GM21526 (cell line): Measurements from ENCODE around the gene FKBP2.
A peak's percentile ranks its signal among the peaks of the same experiment; 100 is the strongest.

Experiments used
- ATAC-seq: cut with Tn5 transposase; IDR thresholded peaks from one replicate; pipeline ENCODE4 v1.9.1; 2021; ENCODE audit warnings: moderate library complexity; ENCODE audit not compliant: unreplicated experiment, low FRiP score

FKBP2 gene

DNA sequence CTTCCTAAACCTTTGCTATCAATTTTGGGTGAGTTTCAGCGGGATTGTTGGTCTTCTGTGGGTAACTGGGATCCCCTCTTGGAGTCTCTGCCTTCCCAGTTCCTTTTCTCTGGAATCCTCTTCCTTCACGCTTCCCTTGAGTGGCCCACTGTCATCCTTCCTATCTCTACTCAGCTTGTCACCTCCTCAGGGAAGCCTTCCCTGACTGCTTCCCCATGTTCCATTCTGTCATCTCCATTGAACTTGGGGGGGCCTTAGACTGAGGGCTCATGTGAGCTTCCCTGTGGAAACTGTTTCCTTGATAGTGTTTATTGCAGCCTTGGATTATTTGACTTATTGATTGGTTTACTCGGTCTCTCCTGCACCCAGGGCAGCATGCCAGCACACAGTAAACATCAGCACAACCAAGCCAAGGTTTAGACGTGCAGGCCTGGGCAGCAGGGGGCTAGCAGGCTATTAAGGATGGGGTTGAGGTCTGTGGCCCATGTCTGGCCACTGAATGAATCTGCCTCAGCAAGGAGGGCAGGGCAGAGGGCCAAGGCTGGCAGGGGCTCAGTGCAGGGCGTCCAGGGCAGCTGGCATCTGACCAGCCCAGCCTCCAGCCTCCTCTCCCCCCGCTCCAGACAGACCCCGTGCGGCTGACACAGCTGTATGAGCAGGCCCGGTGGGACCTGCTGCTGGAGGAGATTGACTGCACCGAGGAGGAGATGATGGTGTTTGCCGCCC is 22.1 kb upstream of the FKBP2 start:
- ATAC-seq: no peak

DNA sequence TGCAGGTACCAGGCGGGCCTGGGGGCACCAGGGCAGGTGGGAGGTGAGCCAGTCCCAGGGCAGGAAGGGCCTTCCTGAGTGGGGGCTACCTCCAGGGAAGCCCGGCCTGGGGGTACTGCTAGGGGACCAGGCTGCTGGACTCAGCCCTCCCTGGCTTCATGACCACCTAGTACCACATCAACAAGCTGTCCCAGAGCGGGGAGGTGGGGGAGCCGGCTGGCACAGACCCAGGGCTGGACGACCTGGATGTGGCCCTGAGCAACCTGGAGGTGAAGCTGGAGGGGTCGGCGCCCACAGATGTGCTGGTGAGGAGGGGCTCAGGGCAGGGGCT is 21.6 kb upstream of the FKBP2 start:
- no peak for ATAC-seq

DNA sequence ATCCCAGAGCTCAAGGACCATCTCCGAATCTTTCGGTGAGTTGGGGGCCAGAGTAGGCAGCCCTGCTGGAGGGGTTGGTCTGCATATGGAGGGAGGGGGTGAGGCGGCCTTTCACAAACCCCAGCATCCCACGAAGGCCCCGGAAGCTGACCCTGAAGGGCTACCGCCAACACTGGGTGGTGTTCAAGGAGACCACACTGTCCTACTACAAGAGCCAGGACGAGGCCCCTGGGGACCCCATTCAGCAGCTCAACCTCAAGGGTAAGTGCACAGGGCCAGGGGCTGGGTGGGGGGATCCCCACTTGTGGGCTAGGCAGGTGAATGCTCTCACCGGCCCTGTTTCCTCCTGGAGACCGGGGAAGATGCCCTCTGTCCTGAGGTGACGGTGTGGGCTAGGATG is 21.1 kb upstream of the FKBP2 start:
- ATAC-seq: no peak

DNA sequence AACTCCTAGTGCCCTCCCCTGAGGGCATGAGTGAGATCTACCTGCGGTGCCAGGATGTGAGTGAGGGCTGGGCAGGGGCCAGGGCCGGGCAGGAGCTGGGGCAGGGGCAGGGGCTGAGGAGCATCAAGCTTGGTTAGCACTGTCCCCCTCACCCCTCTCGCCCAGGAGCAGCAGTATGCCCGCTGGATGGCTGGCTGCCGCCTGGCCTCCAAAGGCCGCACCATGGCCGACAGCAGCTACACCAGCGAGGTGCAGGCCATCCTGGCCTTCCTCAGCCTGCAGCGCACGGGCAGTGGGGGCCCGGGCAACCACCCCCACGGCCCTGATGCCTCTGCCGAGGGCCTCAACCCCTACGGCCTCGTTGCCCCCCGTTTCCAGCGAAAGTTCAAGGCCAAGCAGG is 20.6 kb upstream of the FKBP2 start:
- no peak for ATAC-seq

DNA sequence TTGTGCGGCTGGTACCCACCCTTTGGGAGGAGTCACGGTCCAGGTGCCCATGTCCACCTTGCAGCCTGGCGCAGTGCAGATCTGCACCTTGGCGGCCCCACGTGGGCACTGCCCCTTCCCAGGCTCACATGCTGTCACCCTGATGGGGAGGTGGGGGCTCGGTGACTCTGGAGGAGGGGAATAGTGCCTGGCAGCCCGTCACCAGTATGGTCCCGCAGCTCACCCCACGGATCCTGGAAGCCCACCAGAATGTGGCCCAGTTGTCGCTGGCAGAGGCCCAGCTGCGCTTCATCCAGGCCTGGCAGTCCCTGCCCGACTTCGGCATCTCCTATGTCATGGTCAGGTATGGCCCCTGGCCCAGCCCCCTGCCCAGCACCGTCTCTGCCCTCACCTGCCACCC is 20.1 kb upstream of the FKBP2 start:
- ATAC-seq: no peak

DNA sequence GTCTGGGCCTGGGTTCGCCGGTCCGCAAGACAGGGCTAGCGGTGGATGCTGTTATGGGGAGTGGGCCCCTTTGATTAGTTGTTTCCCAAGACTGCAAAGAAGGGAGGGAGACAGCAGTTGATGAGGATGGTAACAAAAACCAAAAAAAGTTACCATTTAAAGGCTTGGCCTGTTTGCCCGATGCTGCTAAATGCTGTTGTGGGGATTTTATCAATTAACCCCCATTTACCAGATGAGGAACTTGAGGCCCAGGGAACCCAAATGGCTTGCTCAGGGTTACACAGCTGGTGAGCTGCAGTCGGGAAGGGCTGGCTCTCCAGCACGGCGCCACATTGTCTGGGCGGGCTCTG is 18.3 kb upstream of the FKBP2 start:
- ATAC-seq: no peak

DNA sequence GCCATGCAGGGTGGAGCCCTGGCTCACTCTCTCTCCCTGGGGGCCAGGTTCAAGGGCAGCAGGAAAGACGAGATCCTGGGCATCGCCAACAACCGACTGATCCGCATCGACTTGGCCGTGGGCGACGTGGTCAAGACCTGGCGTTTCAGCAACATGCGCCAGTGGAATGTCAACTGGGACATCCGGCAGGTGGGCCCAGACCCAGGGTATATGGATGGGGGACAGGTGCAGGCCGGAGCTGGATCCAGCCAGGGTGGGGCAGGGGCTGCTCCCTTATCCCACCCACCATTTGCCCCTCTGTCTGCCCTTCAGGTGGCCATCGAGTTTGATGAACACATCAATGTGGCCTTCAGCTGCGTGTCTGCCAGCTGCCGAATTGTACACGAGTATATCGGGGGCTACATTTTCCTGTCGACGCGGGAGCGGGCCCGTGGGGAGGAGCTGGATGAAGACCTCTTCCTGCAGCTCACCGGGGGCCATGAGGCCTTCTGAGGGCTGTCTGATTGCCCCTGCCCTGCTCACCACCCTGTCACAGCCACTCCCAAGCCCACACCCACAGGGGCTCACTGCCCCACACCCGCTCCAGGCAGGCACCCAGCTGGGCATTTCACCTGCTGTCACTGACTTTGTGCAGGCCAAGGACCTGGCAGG is 17.8 kb upstream of the FKBP2 start:
- ATAC-seq: no peak

DNA sequence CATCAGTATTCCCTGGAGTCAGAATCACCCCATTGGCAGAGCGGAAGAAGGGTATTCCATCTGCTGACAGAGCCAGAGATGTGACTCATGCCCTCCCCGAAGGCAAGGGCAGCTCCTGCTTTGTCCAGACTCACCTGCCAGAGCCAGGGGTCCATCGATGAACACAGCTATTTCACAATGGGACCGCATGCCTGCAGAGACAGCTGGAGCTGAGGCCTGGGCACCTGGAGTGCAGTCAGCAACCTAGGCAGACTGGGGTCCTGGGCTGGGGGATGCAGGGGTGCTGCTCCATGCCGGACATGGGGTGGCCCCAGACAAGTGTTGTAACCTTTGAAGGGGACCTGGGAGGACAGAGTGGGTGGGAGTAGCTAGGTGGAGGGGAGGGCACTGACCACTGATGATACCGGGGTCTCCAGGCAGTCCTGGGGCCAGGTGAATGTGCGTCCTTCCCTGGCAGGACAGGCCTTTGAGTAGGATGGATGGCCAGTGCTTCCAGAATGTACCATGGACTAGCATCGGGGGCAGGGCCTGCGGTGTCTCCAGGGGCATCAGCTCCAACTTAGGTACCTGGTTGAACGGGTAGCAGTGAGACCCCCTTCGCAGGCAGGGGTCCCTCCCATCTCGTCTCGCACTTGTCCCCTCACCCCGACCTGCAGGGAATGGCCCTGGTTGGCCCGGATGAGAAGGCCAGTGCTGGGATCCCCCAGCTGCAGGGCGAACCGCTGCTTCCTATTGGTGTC is 16.6 kb upstream of the FKBP2 start:
- ATAC-seq: no peak

DNA sequence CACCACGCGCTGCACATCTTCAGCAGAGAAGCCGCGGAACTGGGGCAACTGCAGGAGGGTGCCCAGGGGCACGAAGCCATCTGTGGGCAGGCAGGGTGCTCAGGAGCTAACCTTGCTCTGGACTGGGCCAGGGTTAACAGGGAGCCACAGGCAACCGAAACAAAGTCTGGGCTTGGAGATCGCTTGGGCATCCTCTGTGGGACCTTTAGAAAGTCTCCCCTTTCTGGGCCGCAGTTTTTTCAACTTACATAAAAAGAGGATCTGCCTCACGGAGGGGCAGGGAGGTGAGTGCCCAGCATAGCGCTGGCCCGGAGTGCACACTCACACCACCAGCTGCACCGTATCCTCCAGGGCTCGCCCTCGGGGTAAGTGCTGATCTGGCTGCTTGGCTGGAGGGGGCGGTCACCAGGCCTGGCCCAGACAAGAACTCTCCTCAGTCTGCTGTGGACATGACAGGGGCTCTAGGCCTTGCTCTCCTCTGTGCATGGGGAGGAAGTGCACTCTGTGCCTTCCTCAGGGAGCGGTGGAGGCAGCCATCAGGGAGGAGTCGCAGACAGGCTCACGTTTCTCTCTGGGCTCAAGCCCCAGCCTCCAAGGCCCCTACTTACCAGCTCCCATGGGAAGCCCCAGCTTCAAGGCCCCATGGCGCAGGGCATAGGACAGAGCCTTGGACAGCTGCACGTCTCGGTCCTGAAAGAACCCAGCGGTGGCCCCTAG is 15.8 kb upstream of the FKBP2 start:
- ATAC-seq: no peak

DNA sequence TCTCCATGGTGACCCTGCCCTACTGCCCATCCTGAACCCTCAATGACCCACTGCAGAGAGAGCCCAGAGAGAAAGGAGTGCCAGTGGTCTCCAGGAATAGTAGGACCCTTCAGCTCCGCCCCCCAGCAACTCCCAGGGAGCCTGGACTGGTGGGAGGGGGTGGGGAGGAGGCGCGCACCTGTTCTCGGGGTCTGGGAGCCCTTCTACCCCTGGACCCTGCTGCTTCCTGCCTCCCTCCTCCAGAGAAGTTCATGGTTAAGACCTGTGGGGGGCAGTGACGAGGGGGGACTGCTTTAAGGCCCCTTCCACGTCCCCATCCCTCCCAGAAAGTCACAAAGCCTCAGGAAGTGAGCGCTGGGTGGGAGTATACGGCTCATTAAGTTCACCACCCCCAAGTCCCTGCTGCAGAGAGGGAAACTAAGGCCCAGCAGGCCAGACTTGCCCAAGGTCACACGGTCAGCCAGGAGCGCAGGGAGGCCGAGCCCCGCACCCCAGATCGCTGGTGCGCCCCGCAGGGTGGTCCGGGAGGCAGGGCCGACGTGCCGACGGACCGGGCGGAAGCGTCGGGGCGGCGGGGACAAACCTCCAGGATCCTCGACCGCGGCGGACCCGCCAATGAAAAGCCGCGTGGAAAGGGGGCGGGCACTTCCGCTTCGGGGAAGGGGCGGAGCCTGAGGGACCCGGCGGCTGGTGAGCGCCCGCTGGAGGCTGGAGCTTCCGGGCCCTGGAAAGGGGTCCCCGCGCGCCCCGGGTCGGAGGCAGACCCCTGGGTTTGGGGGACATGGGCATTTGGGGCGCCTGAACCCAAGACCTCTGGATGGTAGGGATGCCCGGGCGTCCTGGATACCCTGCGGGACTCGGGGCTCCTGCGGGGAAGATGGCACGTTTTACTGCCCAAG is 15.0 kb upstream of the FKBP2 start, which contains the start of the genes NUDT22 and TRPT1:
NUDT22 (plus strand) TSS at position 667 of the 899 bp plus-strand sequence. CDS start 379 bp downstream, outside the sequence.
TRPT1 (minus strand) TSS at position 579 of the 899 bp plus-strand sequence; CDS start at position 253, 326 bp downstream.
- ATAC-seq: no peak

DNA sequence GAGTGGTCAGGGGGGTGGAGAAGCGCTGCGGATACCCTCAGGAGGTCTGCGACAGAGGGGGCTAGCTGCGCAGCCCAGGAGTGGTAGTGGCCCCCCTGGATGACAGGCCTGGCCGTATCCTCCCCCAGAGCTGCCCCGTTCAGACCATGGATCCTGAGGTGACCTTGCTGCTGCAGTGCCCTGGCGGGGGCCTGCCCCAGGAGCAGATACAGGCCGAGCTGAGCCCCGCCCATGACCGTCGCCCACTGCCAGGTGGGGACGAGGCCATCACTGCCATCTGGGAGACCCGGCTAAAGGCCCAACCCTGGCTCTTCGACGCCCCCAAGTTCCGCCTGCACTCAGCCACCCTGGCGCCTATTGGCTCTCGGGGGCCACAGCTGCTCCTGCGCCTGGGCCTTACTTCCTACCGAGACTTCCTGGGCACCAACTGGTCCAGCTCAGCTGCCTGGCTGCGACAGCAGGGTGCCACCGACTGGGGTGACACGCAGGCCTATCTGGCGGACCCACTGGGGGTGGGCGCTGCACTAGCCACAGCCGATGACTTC is 14.3 kb upstream of the FKBP2 start:
- no peak for ATAC-seq

DNA sequence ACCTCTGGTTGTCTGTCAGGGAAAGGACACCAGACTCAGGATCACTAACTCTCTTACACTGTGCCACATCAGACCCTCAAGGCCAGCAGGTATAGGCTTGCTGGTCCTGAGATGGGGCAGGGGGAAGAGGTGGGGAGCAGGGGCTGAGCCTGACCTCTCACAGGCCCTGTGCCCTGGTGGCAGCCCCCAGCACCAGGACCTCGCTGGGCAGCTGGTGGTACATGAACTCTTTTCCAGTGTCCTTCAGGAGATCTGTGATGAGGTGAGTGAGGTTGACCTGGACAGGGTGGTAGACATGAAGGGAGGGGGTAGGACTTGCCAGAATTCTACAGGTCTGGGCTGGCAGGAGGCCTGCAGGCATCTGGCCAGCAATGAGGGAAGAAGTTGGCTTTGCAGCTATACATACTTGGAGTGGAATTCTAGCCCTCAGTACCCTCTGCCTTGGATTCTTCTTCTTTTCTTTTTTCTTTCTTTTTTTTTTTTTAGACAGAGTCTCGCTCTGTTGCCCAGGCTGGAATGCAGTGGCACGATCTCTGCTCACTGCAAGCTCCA is 13.4 kb upstream of the FKBP2 start:
- no peak for ATAC-seq

DNA sequence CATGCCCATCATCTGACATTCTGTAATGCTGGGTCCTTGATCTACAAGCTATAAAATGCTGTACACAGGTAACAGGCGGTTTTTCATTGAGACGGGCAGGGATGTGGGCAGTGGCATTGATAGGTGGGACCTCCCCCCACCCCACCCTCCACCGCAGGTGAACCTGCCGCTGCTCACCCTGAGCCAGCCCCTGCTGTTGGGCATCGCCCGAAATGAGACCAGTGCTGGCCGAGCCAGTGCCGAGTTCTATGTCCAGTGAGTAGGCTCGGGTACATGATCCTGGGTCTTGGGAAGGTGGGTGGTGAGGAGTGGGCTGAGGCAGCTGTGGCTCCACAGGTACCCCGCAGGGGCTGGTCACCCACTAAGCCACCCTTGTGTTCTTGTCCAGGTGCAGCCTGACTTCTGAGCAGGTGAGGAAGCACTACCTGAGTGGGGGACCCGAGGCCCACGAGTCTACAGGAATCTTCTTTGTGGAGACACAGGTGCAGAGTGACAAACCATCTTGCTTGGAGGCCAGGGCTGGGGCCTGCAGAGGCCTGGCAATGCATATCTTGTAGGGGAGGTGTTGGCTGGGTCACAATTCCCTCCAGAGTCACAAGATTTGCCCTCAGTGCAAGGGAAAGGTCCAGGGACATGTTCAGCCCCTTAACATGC is 11.7 kb upstream of the FKBP2 start:
- ATAC-seq: no peak

DNA sequence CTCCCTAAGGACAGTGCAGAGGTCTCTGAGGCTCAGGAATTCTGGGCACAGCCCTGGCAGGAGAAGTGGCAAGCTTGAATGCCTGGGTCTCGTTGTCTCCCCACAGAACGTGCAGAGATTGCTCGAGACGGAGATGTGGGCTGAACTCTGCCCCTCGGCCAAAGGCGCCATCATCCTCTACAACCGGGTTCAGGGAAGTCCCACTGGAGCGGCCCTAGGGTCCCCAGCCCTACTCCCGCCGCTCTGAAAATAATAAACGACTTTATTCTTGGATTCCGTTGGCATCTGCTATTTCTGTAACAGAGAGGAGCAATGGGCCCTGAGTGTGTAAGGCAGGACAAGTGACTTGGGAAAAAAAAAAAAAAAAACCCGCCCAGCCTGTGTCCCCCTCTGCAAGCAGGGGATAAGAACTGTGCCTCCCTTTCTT is 11.1 kb upstream of the FKBP2 start:
- ATAC-seq: no peak

DNA sequence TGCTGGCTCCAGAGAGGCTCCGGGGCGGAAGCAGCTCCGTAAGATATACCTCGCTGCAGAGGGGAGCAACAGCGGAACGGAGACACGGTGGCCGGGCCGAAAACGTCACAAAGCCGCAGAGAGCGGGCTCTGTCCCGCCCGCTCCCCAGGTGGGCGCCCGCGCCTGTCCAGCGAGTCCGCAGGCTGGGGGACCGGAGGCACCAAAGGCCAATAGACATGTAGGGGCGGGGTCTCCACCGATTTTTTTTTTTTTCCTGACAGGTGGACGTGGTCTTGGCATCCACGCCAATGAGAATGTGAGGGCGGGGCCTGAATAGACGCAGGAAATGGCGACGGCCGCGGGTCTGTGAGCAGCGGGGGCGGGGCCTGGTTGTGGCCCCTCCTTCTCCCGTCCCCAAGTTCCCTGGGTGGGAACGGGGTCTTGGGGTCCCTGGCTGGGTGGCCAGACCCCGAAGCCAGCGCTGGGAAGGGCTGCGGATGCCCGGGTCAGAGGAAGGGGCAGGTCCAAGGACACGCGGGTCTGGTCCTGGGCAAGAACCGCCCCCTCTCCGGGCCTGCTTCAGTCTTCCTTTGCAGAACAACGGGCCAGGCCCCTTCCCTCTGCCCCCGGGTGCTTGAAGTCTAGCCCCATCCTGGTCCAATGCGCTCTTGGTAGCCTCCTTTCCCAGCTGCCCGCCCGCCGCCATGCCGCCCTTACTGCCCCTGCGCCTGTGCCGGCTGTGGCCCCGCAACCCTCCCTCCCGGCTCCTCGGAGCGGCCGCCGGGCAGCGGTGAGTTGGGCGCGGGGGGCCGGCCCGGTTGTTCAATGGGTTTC is 10.5 kb upstream of the FKBP2 start, which contains the start of gene DNAJC4:
DNAJC4 (plus strand) TSS at position 378 of the 814 bp plus-strand sequence; CDS start at position 685, 307 bp downstream.
- ATAC-seq: peak; percentile 40

DNA sequence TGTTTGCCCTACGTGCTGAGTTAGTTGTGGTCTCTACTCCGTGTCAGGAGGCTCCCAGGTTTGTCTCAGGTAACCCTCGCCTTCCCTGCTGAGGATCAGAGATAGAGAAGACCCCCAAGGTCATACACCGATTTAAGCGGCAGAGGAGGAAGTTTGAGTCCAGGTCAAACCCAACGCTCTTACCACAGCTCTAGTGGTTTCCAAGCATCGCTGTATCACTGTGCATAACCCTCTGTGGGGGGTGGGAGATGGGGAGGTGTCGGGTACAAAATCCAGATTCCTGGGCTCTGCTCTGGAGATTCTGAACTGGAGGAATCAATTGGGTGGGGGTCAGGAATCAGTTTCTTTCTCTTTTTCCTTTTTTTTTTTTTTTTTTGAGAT is 9.9 kb upstream of the FKBP2 start:
- no peak for ATAC-seq

DNA sequence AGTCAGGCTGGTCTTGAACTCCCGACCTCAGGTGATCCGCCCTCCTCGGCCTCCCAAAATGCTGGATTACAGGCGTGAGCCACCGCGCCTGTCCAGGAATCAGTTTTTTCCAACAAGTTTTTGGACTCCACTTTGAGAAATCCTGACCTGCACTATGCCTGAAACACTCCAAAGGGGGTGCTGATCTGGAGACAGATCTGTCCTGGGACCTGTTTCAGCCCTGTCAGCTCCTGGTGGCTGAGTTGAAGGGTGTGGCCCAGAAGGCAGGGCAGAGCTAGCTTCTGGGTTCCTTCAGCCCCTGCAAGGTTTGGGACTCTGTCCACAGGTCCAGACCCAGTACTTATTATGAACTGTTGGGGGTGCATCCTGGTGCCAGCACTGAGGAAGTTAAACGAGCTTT is 9.3 kb upstream of the FKBP2 start:
- no peak for ATAC-seq
